GM18499 (cell line): ENCODE data around the gene CEACAM5.

Experiments
- ATAC-seq: cut with Tn5 transposase; IDR thresholded peaks from one replicate; pipeline ENCODE4 v1.9.1; 2021; ENCODE audit warnings: moderate number of reproducible peaks; ENCODE audit not compliant: insufficient read depth, unreplicated experiment

Gene CEACAM5

DNA sequence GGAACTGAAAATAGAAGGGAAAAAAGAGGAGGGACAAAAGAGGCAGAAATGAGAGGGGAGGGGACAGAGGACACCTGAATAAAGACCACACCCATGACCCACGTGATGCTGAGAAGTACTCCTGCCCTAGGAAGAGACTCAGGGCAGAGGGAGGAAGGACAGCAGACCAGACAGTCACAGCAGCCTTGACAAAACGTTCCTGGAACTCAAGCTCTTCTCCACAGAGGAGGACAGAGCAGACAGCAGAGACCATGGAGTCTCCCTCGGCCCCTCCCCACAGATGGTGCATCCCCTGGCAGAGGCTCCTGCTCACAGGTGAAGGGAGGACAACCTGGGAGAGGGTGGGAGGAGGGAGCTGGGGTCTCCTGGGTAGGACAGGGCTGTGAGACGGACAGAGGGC lies at the start of gene CEACAM5:
Gene CEACAM5 (plus strand): TSS at position 146 of the 400 bp plus-strand sequence. CDS start 106 bp downstream, at position 252.
- no peak for ATAC-seq

DNA sequence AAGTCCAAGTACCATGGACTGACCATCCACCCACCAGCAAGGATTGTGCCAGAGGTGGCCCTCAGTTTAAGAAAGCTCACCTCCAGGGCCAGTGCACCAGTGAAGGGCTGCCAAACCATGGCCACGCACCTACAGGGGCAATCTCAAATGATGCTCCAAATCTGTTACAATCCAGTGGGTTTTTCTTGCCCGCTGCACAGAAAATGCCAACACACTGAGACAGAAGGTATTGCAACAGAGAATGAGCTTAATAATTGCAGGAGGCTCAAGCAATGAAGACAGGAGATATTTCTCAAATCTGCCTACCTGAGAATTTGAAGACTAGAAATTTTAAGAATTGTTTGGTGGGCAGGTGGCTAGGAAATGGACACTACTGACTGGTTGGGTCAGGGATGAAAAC lies 42.4 kb upstream of the CEACAM5 start:
- no peak for ATAC-seq

DNA sequence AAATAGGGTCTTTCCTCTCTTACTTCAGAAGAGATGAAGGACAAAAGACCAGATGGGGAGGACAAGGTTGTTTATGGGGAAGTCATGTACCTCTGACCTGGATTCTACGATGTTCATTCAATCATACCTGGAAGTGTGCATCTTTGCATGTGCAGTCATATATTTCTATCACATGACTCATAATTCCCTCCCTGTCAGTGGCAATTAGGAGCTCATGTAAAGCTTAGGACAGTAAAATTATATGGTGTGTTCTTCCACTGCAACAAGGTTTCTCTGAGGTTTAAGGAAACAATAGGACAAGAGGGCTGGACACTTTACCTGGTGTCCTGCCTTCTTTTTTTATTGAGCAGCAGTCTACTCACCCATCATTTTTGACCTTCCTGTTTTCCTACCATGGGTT lies 40.1 kb upstream of the CEACAM5 start:
- no peak for ATAC-seq

DNA sequence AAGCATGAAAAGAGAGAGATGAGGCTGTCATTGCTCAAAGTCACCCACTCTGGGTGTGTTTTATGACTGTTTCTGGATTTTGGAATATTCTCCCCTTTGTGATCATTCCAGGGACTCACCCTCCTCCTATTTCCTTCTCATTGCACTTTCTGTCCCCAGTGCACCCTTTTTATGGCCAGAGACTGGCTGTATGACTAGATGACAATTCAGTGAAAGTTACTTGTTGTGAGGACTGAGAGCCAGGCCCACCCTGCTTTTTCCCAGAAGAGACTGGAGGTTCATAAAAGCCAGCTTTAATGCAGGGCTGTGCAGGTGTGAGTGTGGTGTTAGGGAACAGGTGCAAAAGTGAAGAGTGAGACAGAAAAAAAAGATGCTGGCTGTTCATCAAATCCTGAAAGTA lies 37.7 kb upstream of the CEACAM5 start:
- no peak for ATAC-seq

DNA sequence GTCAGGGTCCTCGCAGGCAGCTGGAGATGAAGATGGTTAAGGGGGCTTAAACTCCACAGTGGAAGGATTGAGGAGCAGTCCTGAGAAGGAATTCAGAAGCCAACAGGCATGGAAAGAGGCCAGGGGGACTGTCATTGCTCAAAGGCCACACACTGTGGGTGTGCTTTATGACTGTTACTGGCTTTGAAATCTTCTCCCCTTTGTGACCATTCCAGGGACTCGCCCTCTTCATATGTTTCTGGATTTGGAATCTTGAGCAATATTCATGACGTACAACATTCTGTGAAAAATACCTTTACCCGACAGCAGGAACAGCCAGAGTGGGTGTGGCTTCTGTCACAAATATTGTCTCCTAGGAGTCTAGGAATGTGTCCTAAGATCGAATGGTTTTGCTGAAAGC lies 36.9 kb upstream of the CEACAM5 start:
- no peak for ATAC-seq

DNA sequence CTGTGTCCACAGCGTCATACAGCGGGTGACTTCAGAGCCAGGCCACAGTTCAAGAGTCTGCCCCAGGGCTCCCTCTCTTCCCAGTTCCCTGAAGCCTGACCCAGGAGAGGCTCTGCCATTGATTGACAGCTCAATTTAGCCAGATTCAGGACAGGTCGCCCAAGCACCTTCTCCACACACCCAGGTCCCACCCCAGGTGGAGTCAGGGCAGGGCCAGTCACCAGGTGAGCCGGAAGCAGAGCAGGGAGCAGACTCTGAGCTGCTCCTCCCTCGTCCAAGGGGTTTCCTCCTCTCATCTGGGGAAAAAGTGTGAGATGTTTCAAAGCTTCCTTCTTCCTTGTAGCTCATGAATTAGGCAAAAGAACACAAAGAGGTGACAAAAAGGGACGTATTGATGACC lies 26.0 kb upstream of the CEACAM5 start:
- ATAC-seq = no peak

DNA sequence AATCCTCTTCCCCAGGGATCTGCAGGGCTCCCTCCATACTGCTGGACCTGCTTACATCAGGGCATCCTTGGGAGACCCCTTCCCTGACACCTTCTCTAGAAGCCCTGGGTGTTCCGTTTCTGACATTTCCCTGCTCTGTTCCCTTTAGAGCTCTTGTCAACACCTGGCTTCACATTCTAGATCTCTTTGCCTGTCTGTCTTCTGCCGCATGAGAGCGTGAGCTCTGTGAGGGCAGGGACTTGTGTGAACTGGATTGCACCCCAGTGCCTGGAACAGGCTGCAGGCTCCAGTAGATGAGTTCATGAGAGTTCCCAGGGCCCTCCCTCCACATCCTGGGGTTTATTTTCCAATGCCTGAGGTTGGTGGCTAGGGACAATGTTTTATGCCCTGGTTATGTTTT lies 21.0 kb upstream of the CEACAM5 start:
- ATAC-seq = no peak

DNA sequence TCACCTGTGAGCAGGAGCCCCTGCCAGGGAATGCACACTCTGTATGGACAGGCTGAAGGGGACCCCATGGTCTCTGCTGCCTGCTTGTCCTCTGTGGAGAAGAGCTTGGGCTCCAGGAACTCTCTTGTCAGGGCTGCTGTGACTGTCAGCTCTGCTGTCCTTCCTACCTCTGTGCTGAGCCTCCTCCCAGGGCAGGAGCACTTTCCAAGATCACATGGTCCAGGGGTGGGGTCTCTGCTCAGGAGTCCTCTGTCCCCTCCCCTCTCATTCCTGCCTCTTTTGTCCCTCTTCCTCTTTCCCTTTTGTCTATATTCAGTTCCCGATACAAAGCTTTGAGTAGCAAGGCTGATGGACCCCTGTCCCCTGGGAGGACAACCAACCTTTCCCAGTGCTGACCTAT lies 20.3 kb upstream of the CEACAM5 start, which contains the start of gene CEACAM7:
Gene CEACAM7 (minus strand): TSS at position 173 of the 400 bp plus-strand sequence. CDS start 105 bp downstream, at position 68.
- ATAC-seq = no peak

DNA sequence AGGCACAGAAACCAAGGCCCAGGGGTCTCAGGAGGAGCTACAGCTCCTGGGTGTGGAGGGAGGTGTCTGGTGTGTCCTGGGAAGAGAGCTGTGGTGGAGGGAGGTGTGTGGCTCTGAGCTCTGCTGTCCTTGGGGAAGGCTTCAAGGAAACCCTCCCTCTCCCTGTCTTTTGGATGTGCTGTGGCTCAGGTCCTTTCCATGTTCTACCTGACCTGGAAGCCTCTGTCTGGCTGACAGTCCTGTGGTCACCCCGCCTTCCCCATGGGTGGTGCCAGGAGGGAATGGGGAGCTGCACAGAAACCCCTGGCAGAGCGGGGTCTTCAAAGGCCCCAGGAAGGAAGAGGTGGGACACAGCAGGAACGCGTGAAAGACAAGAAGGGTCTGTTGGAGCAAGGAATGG lies 19.7 kb upstream of the CEACAM5 start:
- no peak for ATAC-seq

DNA sequence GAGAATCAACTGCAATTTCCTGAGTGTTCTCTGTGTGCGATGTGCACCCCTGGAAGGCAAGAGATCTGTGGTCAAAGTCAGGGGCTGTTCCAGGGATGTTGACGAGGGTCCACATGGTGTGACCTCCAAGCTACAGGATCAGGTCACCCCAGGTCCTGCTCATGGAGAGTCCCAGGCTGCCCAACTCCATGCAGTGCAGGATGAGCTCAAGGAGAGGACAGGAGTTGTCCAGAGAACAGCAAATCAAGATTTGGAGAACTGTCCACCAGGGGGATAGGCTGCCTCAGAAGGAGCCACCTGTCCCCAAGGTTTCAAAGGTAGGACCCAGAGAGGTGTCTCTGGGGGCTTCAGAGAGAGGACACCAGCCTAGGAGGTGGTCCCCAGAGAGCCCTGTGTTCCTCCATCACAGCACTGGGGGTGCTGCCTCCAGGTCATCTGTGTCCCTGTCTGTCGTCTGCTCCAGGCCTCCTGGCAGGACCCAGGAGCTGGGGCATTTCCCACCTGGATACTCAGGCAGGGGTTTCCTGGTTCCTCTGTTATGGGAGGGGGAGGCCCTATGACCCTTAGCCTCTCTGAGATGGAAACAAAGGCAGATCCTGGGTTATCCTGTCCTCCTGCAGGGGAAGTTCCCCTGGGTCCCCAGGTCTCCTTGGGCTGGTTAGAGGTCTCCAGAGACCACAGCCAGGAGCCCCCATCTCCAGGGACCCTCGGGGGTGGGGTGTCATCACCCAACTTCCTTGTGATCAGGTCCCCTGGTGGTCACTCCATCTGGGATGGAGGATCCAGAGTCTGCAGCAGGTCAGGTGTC lies 18.2 kb upstream of the CEACAM5 start:
- no peak for ATAC-seq

DNA sequence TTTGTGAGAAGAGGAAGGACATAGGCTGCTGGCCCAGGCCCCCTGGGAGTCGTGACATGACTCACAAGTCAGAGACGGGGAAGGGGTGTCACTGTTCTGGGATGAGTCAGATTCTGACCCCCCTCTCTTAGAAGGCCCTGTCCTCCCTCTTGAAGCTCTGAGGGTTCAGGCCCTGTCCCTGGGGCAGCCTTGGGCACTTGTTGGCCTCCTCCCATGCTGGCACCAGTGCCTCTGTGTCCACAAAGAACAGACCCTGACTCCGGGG lies 17.7 kb upstream of the CEACAM5 start:
- ATAC-seq = no peak

DNA sequence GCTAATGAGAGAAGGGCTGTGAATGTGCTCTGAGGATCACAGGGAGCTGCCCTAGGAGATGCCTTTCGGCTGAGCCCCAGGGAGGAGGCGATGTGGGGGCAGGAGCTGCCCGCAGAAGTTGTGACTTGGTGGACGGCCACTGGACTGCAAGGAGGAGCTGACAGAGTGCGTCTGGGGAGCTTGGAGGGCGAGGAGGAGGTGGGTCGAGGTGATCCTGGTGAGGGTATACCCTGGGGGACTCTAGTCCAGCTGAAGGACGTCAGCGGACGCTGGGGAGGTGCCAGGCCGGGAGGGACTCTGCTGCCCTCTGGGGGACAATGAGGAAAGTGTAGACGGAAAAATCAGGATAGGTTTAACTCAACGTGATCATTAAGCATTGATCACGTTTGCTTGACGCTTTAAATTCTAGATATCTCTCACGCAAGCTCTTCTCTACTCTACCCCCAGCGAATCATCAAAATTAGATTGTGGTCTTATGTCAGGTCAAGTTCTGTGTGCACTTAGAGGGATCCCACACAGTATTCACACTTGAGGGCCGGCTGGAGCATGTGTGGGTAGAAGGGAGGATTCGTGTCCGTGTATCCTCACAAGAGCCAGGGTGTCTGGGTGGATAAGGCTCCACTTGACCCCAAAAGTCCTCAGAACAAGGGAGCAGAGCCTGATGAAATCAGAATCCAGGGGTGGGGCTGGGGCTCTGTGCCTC lies 17.0 kb upstream of the CEACAM5 start:
- no peak for ATAC-seq

DNA sequence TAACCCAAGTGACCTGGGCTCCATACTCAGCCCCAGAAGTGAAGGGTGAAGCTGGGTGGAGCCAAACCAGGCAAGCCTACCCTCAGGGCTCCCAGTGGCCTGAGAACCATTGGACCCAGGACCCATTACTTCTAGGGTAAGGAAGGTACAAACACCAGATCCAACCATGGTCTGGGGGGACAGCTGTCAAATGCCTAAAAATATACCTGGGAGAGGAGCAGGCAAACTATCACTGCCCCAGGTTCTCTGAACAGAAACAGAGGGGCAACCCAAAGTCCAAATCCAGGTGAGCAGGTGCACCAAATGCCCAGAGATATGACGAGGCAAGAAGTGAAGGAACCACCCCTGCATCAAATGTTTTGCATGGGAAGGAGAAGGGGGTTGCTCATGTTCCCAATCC lies 14.2 kb upstream of the CEACAM5 start:
- no peak for ATAC-seq

DNA sequence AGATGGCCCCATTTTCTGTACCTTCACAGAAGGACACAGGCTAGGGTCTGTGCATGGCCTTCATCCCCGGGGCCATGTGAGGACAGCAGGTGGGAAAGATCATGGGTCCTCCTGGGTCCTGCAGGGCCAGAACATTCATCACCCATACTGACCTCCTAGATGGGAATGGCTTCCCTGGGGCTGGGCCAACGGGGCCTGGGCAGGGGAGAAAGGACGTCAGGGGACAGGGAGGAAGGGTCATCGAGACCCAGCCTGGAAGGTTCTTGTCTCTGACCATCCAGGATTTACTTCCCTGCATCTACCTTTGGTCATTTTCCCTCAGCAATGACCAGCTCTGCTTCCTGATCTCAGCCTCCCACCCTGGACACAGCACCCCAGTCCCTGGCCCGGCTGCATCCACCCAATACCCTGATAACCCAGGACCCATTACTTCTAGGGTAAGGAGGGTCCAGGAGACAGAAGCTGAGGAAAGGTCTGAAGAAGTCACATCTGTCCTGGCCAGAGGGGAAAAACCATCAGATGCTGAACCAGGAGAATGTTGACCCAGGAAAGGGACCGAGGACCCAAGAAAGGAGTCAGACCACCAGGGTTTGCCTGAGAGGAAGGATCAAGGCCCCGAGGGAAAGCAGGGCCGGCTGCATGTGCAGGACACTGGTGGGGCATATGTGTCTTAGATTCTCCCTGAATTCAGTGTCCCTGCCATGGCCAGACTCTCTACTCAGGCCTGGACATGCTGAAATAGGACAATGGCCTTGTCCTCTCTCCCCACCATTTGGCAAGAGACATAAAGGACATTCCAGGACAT lies 13.4 kb upstream of the CEACAM5 start:
- no peak for ATAC-seq

DNA sequence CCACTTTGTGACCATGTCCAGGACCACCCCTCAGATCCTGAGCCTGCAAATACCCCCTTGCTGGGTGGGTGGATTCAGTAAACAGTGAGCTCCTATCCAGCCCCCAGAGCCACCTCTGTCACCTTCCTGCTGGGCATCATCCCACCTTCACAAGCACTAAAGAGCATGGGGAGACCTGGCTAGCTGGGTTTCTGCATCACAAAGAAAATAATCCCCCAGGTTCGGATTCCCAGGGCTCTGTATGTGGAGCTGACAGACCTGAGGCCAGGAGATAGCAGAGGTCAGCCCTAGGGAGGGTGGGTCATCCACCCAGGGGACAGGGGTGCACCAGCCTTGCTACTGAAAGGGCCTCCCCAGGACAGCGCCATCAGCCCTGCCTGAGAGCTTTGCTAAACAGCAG lies 12.7 kb upstream of the CEACAM5 start:
- ATAC-seq = no peak

DNA sequence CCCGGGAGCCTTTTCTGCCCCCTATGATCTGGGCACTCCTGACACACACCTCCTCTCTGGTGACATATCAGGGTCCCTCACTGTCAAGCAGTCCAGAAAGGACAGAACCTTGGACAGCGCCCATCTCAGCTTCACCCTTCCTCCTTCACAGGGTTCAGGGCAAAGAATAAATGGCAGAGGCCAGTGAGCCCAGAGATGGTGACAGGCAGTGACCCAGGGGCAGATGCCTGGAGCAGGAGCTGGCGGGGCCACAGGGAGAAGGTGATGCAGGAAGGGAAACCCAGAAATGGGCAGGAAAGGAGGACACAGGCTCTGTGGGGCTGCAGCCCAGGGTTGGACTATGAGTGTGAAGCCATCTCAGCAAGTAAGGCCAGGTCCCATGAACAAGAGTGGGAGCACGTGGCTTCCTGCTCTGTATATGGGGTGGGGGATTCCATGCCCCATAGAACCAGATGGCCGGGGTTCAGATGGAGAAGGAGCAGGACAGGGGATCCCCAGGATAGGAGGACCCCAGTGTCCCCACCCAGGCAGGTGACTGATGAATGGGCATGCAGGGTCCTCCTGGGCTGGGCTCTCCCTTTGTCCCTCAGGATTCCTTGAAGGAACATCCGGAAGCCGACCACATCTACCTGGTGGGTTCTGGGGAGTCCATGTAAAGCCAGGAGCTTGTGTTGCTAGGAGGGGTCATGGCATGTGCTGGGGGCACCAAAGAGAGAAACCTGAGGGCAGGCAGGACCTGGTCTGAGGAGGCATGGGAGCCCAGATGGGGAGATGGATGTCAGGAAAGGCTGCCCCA lies 11.8 kb upstream of the CEACAM5 start:
- ATAC-seq = no peak

DNA sequence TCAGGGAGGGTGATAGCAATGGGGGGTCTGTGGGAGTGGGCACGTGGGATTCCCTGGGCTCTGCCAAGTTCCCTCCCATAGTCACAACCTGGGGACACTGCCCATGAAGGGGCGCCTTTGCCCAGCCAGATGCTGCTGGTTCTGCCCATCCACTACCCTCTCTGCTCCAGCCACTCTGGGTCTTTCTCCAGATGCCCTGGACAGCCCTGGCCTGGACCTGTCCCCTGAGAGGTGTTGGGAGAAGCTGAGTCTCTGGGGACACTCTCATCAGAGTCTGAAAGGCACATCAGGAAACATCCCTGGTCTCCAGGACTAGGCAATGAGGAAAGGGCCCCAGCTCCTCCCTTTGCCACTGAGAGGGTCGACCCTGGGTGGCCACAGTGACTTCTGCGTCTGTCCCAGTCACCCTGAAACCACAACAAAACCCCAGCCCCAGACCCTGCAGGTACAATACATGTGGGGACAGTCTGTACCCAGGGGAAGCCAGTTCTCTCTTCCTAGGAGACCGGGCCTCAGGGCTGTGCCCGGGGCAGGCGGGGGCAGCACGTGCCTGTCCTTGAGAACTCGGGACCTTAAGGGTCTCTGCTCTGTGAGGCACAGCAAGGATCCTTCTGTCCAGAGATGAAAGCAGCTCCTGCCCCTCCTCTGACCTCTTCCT lies 11.1 kb upstream of the CEACAM5 start:
- ATAC-seq = no peak

DNA sequence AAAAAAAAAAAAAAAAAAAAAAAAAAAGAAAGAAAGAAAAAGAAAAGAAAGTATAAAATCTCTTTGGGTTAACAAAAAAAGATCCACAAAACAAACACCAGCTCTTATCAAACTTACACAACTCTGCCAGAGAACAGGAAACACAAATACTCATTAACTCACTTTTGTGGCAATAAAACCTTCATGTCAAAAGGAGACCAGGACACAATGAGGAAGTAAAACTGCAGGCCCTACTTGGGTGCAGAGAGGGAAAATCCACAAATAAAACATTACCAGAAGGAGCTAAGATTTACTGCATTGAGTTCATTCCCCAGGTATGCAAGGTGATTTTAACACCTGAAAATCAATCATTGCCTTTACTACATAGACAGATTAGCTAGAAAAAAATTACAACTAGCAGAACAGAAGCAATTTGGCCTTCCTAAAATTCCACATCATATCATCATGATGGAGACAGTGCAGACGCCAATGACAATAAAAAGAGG lies 9.6 kb upstream of the CEACAM5 start:
- ATAC-seq = no peak

DNA sequence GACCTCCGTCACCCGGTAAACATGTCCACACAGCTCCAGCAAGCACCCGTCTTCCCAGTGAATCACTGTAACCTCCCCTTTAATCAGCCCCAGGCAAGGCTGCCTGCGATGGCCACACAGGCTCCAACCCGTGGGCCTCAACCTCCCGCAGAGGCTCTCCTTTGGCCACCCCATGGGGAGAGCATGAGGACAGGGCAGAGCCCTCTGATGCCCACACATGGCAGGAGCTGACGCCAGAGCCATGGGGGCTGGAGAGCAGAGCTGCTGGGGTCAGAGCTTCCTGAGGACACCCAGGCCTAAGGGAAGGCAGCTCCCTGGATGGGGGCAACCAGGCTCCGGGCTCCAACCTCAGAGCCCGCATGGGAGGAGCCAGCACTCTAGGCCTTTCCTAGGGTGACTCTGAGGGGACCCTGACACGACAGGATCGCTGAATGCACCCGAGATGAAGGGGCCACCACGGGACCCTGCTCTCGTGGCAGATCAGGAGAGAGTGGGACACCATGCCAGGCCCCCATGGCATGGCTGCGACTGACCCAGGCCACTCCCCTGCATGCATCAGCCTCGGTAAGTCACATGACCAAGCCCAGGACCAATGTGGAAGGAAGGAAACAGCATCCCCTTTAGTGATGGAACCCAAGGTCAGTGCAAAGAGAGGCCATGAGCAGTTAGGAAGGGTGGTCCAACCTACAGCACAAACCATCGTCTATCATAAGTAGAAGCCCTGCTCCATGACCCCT lies 9.0 kb upstream of the CEACAM5 start:
- ATAC-seq = no peak
